B cell (primary cell): ENCODE measurements around the gene NDUFV3. TPM values are rescaled to one million over a fixed set of nuclear protein-coding genes. Genes with fewer than 3 reads are reported as not detected.

Source experiments
- ATAC-seq: fragments of 200-7000 bp; cut with Tn5 transposase; one replicate; pipeline ENCODE4 v1.10.0; 2021; ENCODE audit warnings: low read depth, mild to moderate bottlenecking, moderate number of reproducible peaks, moderate library complexity
- CTCF ChIA-PET: fragments of 350-600 bp; sonication (Branson Sonifier 250); formaldehyde crosslinking; loops from one replicate; lab custom pipeline; 2021; ENCODE audit warnings: antibody characterized with exemption, inconsistent platforms; lab: Charles Lee
- POLR2A ChIA-PET: fragments of 350-600 bp; sonication (Branson Sonifier 250); formaldehyde crosslinking; loops from one replicate; lab custom pipeline; 2021; ENCODE audit warnings: antibody characterized with exemption; lab: Charles Lee
- DNase-seq: peaks from one replicate; pipeline ENCODE4 v3.0.0; 2013
- H2AFZ ChIP-seq: 2 replicates; pipeline ENCODE4 v1.6.1; 2012; ENCODE audit warnings: mild to moderate bottlenecking, low read depth, low read length; ENCODE audit not compliant: insufficient read depth, poor library complexity, severe bottlenecking
- H3K27ac ChIP-seq, 2 donors: 1 replicate in 1 of 2; 2 replicates in 1 of 2; pipeline ENCODE4 v1.5.1; 2012 to 2013; ENCODE audit warnings: low read length in 2 of 2, mild to moderate bottlenecking in 2 of 2, moderate library complexity in 1 of 2
- H3K27me3 ChIP-seq, 4 experiments: fragments of 200-600 bp in 1 of 4; sonication (generic) in 1 of 4; replicated peaks in 1 of 4; 1 replicate in 2 of 4; 2 replicates in 2 of 4; pipeline versions ENCODE4 v1.6.1 to v1.7.0; 2013 to 2016; ENCODE audit warnings: low read length in 3 of 4, mild to moderate bottlenecking in 2 of 4, mixed read lengths in 1 of 4, moderate library complexity in 1 of 4; ENCODE audit not compliant: insufficient read depth in 4 of 4, control insufficient read depth in 3 of 4; ENCODE audit errors: control extremely low read depth in 1 of 4
- H3K36me3 ChIP-seq, 2 experiments: replicated peaks in 1 of 2; 1 replicate in 1 of 2; 2 replicates in 1 of 2; pipeline versions ENCODE4 v1.6.1 to v1.7.1; 2013; ENCODE audit warnings: low read length in 1 of 2; ENCODE audit not compliant: insufficient read depth in 2 of 2, control insufficient read depth in 1 of 2; ENCODE audit errors: control extremely low read depth in 1 of 2, extremely low read depth in 1 of 2
- H3K4me1 ChIP-seq, 2 donors: fragments of 200-600 bp in 1 of 2; sonication (generic) in 1 of 2; 1 replicate in 1 of 2; 2 replicates in 1 of 2; pipeline versions ENCODE4 v1.5.1 to v1.6.1; 2013 to 2017; ENCODE audit warnings: low read length in 2 of 2; ENCODE audit not compliant: control insufficient read depth in 2 of 2, insufficient read depth in 2 of 2
- H3K4me2 ChIP-seq: replicated peaks from 2 replicates; pipeline ENCODE3; 2012; ENCODE audit warnings: mild to moderate bottlenecking, low read depth, low read length; ENCODE audit not compliant: poor library complexity, severe bottlenecking
- H3K4me3 ChIP-seq, 5 experiments: fragments of 200-600 bp in 1 of 5; sonication (generic) in 1 of 5; 1 replicate in 3 of 5; 2 replicates in 2 of 5; pipeline versions ENCODE4 v1.5.1 to v1.7.0; 2011 to 2016; ENCODE audit warnings: low read length in 4 of 5, mild to moderate bottlenecking in 4 of 5, low read depth in 2 of 5, control low read depth in 1 of 5, moderate library complexity in 1 of 5; ENCODE audit not compliant: insufficient read depth in 1 of 5; ENCODE audit errors: control extremely low read depth in 1 of 5, extremely low read depth in 1 of 5
- H3K79me2 ChIP-seq: fragments of 200-600 bp; sonication (generic); one replicate; pipeline ENCODE4 v1.6.0; 2016; ENCODE audit warnings: low read length; ENCODE audit not compliant: control insufficient read depth, insufficient read depth
- H3K9ac ChIP-seq: fragments of 200-600 bp; sonication (generic); 2 replicates; pipeline ENCODE4 v1.6.1; 2017; ENCODE audit warnings: mild to moderate bottlenecking, low read length, moderate library complexity
- H3K9me3 ChIP-seq, 3 donors: one replicate each; pipeline versions ENCODE4 v1.6.1 to v1.7.1; 2013; ENCODE audit warnings: low read length in 2 of 3; ENCODE audit not compliant: control insufficient read depth in 2 of 3, insufficient read depth in 1 of 3; ENCODE audit errors: control extremely low read depth in 1 of 3
- H4K20me1 ChIP-seq: 2 replicates; pipeline ENCODE4 v1.6.0; 2012; ENCODE audit warnings: mild to moderate bottlenecking, low read length; ENCODE audit not compliant: insufficient read depth, control insufficient read depth, poor library complexity, severe bottlenecking
- H3K27ac Mint-ChIP-seq: one replicate; pipeline ENCODE4 v1.8.0; 2021; ENCODE audit warnings: mixed read lengths
- H3K27me3 Mint-ChIP-seq: one replicate; pipeline ENCODE4 v1.8.0; 2021; ENCODE audit warnings: mixed read lengths
- H3K4me1 Mint-ChIP-seq: one replicate; pipeline ENCODE4 v1.8.0; 2021; ENCODE audit warnings: mixed read lengths
- H3K4me3 Mint-ChIP-seq: one replicate; pipeline ENCODE4 v1.8.0; 2021; ENCODE audit warnings: mixed read lengths
- H3K9me3 Mint-ChIP-seq: one replicate; pipeline ENCODE4 v1.8.0; 2022; ENCODE audit warnings: mixed read lengths; ENCODE audit not compliant: insufficient read depth
- CTCF ChIP-seq: fragments of 200-600 bp; IDR thresholded peaks from one replicate; pipeline ENCODE4 v1.8.0; 2022; ENCODE audit warnings: antibody characterized with exemption, mild to moderate bottlenecking
- EZH2 ChIP-seq: IDR thresholded peaks from 2 replicates; pipeline ENCODE4 v1.6.1; 2012; ENCODE audit warnings: borderline replicate concordance, low read depth, mild to moderate bottlenecking, moderate library complexity, low read length; ENCODE audit not compliant: insufficient read depth, poor library complexity, severe bottlenecking
- WGBS: methylation state at CpG from one replicate; pipeline ENCODE4 v1.1.5; 2013; ENCODE audit warnings: missing lambda C conversion rate; ENCODE audit not compliant: insufficient coverage; 5-methylcytosine and 5-hydroxymethylcytosine counted together
- intact Hi-C: fragments of 100-400 bp; cut with micrococcal nuclease; formaldehyde crosslinking; loops from one replicate; pipeline ENCODE4 v1.10.0; 2022
- polyA plus RNA-seq: library from polyadenylated mRNA; depleted of rRNA; stranded (reverse); fragments of >200 nt; gene quantifications from 2 replicates; pipeline ENCODE4 v1.2.3, GENCODE V29; 2012
- total RNA-seq, 2 donors: library from RNA; stranded (reverse); fragments of 120-200 nt in 1 of 2; gene quantifications; 1 replicate in 1 of 2; 2 replicates in 1 of 2; pipeline versions ENCODE4 v1.2.3 to v1.2.4, GENCODE V29; 2013 to 2022

The NDUFV3 gene
- total and polyA plus RNA-seq, 2 donors (not counting 1 experiment from before 2014, with no cell fraction given): 14.0 to 29.7 TPM

GRCh38 chr21:42853621-42854020 is 39.5 kb upstream of the NDUFV3 start:
- Histone ChIP-seq H3K27me3 (no peaks in the 10 kb centered on the region), H3K9ac (no peak overlapping the region), H3K79me2 (no peaks in the 10 kb centered on the region), H3K4me2 (no peak overlapping the region), H3K36me3 (peaks cover 2 to 79% of the 10 kb centered on the region in 2 experiments), H3K4me3 (no peak overlapping the region), H3K27ac (no peak overlapping the region), H4K20me1 (peaks cover 9% of the 10 kb centered on the region), H3K9me3 (no peaks in the 10 kb centered on the region), H2AFZ (no peak overlapping the region), H3K4me1 (no peaks in the 10 kb centered on the region)
- CTCF ChIA-PET: no interaction called here
- intact Hi-C loops: no loop called here
- POLR2A ChIA-PET: interaction anchor here (0.6 kb wide), 1 partner anchor 109 kb away, joined by 3 read pairs; no protein-coding TSS in a partner anchor
- H3K27me3 Mint-ChIP-seq: no peaks in the 10 kb centered on the region
- no peak overlapping the region for H3K27ac Mint-ChIP-seq
- no peaks in the 10 kb centered on the region for H3K9me3 Mint-ChIP-seq
- no peak for TF ChIP-seq EZH2
- TF ChIP-seq CTCF: no peak
- ATAC-seq: no peak
- no peak overlapping the region for H3K4me3 Mint-ChIP-seq
- WGBS: 97% methylated on average over 20 of the region's 20 CpGs
- no peak for DNase-seq
- no peaks in the 10 kb centered on the region for H3K4me1 Mint-ChIP-seq

- DNase-seq: no peak
- 89% methylated on average over 20 of the region's 28 CpGs for WGBS
- H3K4me2 ChIP-seq: no peak overlapping the region
- no peak overlapping the region for H3K4me3 ChIP-seq
- H3K4me3 Mint-ChIP-seq: no peak overlapping the region
- H3K27me3 Mint-ChIP-seq: no peaks in the 10 kb centered on the region
- H3K4me1 Mint-ChIP-seq: no peaks in the 10 kb centered on the region
- peaks cover 9% of the 10 kb centered on the region for H4K20me1 ChIP-seq
- TF ChIP-seq EZH2 (no peak), CTCF (no peak)
- no peak overlapping the region for H2AFZ ChIP-seq
- H3K4me1 ChIP-seq: no peaks in the 10 kb centered on the region
- H3K27ac Mint-ChIP-seq: no peak overlapping the region
- no peaks in the 10 kb centered on the region for H3K27me3 ChIP-seq
- H3K27ac ChIP-seq: no peak overlapping the region
- intact Hi-C loops: no loop called here
- no peaks in the 10 kb centered on the region for H3K79me2 ChIP-seq
- H3K9ac ChIP-seq: no peak overlapping the region
- peaks cover 2 to 80% of the 10 kb centered on the region in 2 experiments for H3K36me3 ChIP-seq
- no peak for ATAC-seq
- ChIA-PET POLR2A (no interaction called here), CTCF (no interaction called here)
- H3K9me3 ChIP-seq: no peaks in the 10 kb centered on the region
- H3K9me3 Mint-ChIP-seq: no peaks in the 10 kb centered on the region
Measured at GRCh38 chr21:42854246-42855010, 38.7 kb upstream of the NDUFV3 start.
